HepG2 (cell line): Measurements from ENCODE around the gene HMCN1. TPM values are rescaled to one million over a fixed set of nuclear protein-coding genes. Genes with fewer than 3 reads are reported as not detected.

Experiments
- ARID5B ChIP-seq: IDR thresholded peaks from 2 replicates; pipeline ENCODE4 v1.4.0; 2020; ENCODE audit warnings: mild to moderate bottlenecking, missing genetic modification reagents
- CREM ChIP-seq, 2 experiments: sonication (generic) in 1 of 2; formaldehyde crosslinking in 1 of 2; IDR thresholded peaks; 2 replicates each; pipeline versions ENCODE4 v1.4.0 to v1.6.1; 2016 to 2020; ENCODE audit warnings: antibody characterized with exemption in 1 of 2, mild to moderate bottlenecking in 1 of 2, missing genetic modification reagents in 1 of 2
- FOXO4 ChIP-seq: sonication (generic); formaldehyde crosslinking; conservative IDR thresholded peaks from 2 replicates; pipeline ENCODE4 v1.8.1; 2023; ENCODE audit warnings: missing genetic modification reagents
- HMGXB3 ChIP-seq: sonication (generic); formaldehyde crosslinking; IDR thresholded peaks from 2 replicates; pipeline ENCODE4 v1.4.0; 2020; ENCODE audit warnings: missing genetic modification reagents, borderline replicate concordance
- KAT8 ChIP-seq: IDR thresholded peaks from 2 replicates; pipeline ENCODE4 v1.6.1; 2016; ENCODE audit warnings: missing genetic modification reagents, missing compliant biosample characterization
- MEIS2 ChIP-seq: sonication (generic); formaldehyde crosslinking; IDR thresholded peaks from 2 replicates; pipeline ENCODE4 v1.9.0; 2021; ENCODE audit warnings: mild to moderate bottlenecking, missing genetic modification reagents
- STAT6 ChIP-seq: sonication (generic); formaldehyde crosslinking; IDR thresholded peaks from 2 replicates; pipeline ENCODE4 v1.4.0; 2020; ENCODE audit warnings: missing genetic modification reagents, mild to moderate bottlenecking, borderline replicate concordance
- ZBTB7A ChIP-seq: sonication (generic); formaldehyde crosslinking; IDR thresholded peaks from 2 replicates; pipeline ENCODE4 v1.8.0; 2022; ENCODE audit warnings: mild to moderate bottlenecking, missing genetic modification reagents
- ZFP1 ChIP-seq: IDR thresholded peaks from 2 replicates; pipeline ENCODE4 v1.6.1; 2016
- ZNF317 ChIP-seq: sonication (generic); formaldehyde crosslinking; IDR thresholded peaks from 2 replicates; pipeline ENCODE4 v1.5.0; 2020; ENCODE audit warnings: mild to moderate bottlenecking, missing genetic modification reagents
- ZNF503 ChIP-seq: sonication (generic); formaldehyde crosslinking; IDR thresholded peaks from 2 replicates; pipeline ENCODE4 v1.4.0; 2020; ENCODE audit warnings: missing genetic modification reagents
- ZNF577 ChIP-seq: sonication (generic); formaldehyde crosslinking; IDR thresholded peaks from 2 replicates; pipeline ENCODE4 v1.4.0; 2020; ENCODE audit warnings: mild to moderate bottlenecking, low read depth, missing genetic modification reagents, borderline replicate concordance
- ZNF790 ChIP-seq: sonication (generic); formaldehyde crosslinking; IDR thresholded peaks from 2 replicates; pipeline ENCODE4 v1.8.0; 2022; ENCODE audit warnings: missing genetic modification reagents, mild to moderate bottlenecking, borderline replicate concordance
- ZNF816 ChIP-seq: sonication (generic); formaldehyde crosslinking; IDR thresholded peaks from 2 replicates; pipeline ENCODE4 v1.8.0; 2022; ENCODE audit warnings: missing genetic modification reagents, mild to moderate bottlenecking, borderline replicate concordance
- polyA plus RNA-seq, 8 experiments: library from polyadenylated mRNA; depleted of rRNA in 3 of 8; stranded (reverse) in 7 of 8; unstranded in 1 of 8; fragments of >200 nt; fragmentation: Illumina TruSeq in 4 of 8; extraction: Trizol in 4 of 8; gene quantifications; 2 replicates each; pipeline versions ENCODE4 v1.2.1 to v1.2.3, GENCODE V29; 2011 to 2016; ENCODE audit warnings: low read depth in 4 of 8, missing spikeins in 1 of 8, mixed read lengths in 1 of 8; ENCODE audit not compliant: insufficient read depth in 1 of 8
- total RNA-seq, 5 experiments: library from RNA; depleted of rRNA; stranded (reverse); fragments of >200 nt; fragmentation: Illumina TruSeq; extraction: Trizol; gene quantifications; 2 replicates each; pipeline ENCODE4 v1.2.3, GENCODE V29; 2016; ENCODE audit warnings: low read depth in 1 of 5

The HMCN1 gene
- total and polyA plus RNA-seq, 2 of the 13 experiments (the other 11 are each of a cell fraction or from before 2014, with no cell fraction given) = 0.03 TPM; not detected in 1

- no peak for TF ChIP-seq STAT6
- no peak for TF ChIP-seq ZNF317
- no peak for TF ChIP-seq ZNF816 (CRISPR knock-in tag)
- TF ChIP-seq ZBTB7A (CRISPR knock-in tag) = no peak
- TF ChIP-seq ZNF503 (CRISPR knock-in tag) = no peak
- no peak for TF ChIP-seq MEIS2
- no peak for TF ChIP-seq FOXO4 (CRISPR knock-in tag)
- TF ChIP-seq ARID5B (CRISPR knock-in tag) = peak; percentile 19; the same call in 1 of the 2 replicates
- no peak for TF ChIP-seq ZNF577 (CRISPR knock-in tag)
- TF ChIP-seq ZFP1 = no peak
- TF ChIP-seq ZNF790 (CRISPR knock-in tag) = no peak
- no peak for TF ChIP-seq CREM (IDR thresholded peaks at IDR 0.05)
- TF ChIP-seq CREM (CRISPR knock-in tag; IDR thresholded peaks at IDR 0.05) = no peak
- no peak for TF ChIP-seq KAT8 (CRISPR knock-in tag)
- TF ChIP-seq HMGXB3 (CRISPR knock-in tag) = 0 out of 2 replicates have a peak, but pooled peaks have one; percentile 17
Observed at GRCh38 chr1:186212568-186213224, 478.5 kb downstream of the HMCN1 start (continued).
